C4-2B (cell line): ENCODE results near the gene CFAP58.

Experiments
- ZFX ChIP-seq: fragments of 450-650 bp; IDR thresholded peaks from 2 replicates; pipeline ENCODE4 v1.6.1; 2017
- TF ChIP-seq, protein P1 (sequence below): fragments of 450-650 bp; conservative IDR thresholded peaks from 2 replicates; pipeline ENCODE4 v1.5.1; 2017; ENCODE audit warnings: mild to moderate bottlenecking

DNA sequence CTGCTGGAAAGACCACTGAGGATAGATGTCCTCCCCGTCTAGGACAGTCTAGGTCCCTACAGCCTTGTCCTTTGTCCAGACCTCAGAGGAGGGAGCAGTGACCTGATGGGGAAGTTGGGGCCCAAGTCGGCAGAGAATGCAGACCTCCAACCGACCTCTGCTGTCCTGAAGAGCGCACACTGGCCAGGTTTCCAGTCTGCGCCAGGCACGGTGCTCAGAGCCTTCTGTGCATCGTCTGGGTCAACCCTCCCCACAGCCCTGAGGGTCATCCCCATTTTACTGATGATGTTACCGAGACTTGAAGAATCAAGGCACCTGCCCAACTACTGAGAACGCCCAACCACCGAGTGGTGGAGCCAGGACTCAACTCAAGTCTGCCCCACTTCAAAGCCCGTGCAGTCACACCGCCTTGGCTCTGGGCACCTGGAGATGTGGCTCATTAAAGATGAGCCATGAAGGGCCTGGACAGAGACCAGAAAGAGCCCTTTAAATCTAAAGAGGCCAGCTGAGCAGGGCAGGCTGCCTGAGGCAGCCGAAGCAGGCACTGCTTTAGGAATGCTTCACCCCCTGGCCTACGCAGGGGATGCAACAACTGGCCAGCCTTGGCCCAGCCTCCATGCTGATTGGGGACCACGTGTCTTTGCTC is 19.8 kb upstream of the CFAP58 start:
- TF ChIP-seq, protein P1, sequence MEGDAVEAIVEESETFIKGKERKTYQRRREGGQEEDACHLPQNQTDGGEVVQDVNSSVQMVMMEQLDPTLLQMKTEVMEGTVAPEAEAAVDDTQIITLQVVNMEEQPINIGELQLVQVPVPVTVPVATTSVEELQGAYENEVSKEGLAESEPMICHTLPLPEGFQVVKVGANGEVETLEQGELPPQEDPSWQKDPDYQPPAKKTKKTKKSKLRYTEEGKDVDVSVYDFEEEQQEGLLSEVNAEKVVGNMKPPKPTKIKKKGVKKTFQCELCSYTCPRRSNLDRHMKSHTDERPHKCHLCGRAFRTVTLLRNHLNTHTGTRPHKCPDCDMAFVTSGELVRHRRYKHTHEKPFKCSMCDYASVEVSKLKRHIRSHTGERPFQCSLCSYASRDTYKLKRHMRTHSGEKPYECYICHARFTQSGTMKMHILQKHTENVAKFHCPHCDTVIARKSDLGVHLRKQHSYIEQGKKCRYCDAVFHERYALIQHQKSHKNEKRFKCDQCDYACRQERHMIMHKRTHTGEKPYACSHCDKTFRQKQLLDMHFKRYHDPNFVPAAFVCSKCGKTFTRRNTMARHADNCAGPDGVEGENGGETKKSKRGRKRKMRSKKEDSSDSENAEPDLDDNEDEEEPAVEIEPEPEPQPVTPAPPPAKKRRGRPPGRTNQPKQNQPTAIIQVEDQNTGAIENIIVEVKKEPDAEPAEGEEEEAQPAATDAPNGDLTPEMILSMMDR: no peak
- TF ChIP-seq ZFX: no peak
